HUDEP-2 (cell line): ENCODE data around the gene MTMR1.

Source experiments
- DNase-seq, 76 experiments: peaks; one replicate each; lab custom pipeline; 2025; ENCODE audit not compliant: unreplicated experiment in 76 of 76; lab: John Stamatoyannopoulos, UW

MTMR1 gene

GRCh38 chrX:150774798-150775568, 81.8 kb downstream of the MTMR1 start:
- no peak for DNase-seq

GRCh38 chrX:150775569-150776350, 82.6 kb downstream of the MTMR1 start:
- no peak for DNase-seq

DNA sequence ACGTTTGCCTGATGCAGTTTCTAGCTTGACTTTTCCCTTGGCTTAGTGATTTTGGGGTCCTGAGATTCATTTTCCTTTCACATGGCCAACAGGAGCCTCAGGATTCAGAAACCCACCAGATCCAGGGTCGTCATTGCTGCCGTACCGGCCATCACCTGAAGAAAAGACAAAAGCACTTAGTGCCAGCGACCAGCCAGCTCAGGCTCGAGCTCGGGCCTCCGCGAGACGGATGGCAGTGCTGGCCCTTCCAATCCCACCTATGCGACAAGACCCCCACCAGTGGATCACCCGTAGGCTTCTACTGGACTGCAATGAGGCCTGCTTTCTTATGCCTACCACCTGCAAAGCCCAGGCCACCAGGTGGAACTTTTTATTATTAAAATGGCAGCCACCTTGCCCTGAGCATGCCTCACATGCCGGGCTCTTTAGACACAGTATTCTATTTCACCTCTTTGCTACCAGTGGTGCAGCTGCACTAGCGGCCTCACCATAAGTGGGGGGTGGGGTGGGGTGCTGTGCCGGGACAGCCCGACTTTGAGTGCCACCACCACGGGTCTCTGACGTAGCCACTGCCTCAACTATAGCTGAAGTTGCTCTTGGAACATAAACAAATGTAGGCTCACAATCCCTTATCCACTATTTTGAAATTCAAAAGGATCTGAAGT, 84.3 kb downstream of the MTMR1 start:
- no peak for DNase-seq

- DNase-seq: no peak
Observed at GRCh38 chrX:150779385-150779784, 86.2 kb downstream of the MTMR1 start.

DNA sequence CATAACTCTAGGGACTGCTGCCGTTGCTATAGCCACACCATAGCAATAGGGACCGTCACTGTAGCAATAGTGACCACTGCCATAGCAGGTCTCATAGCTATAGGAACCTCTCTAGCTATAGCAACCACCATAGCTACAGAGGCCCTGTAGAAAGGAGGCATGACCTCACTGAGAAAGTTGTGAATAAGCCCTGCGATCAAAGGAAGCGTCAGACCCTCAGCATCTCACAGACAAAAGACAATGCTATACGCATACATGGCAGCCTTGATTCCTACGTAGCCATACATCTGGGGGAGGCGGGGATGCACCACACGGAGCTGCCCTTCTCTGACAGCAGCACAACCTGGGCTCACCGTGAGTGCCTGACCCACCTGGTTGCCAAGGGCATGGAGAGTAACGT, 88.5 kb downstream of the MTMR1 start:
- no peak for DNase-seq

- no peak for DNase-seq
Observed at GRCh38 chrX:150790021-150790420, 96.8 kb downstream of the MTMR1 start.

DNA sequence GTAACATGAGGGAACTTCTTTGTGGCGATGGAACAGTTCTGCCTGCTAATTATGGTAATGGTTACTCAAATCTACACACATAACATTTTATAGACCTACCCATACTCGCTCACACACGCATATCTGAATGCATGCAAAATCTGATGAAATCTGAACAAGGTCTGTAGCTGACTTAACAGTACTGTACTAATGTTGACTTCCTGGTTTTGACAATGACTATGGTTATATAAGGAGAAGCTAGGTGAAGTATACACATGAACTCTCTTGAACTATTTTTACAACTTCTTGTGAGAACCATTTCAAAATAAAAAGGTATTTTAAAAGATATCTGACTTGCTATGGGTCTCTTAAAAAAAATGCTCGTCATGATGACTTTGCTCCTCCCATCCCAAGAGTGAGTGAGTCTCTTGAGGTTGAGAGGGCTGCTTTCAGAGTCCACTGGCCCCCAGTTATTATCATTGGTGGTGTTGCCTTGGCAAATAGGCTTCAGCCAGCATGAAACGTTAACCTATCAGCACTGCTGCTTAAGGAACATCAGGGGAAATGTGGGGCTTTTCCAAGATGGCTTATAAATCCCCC, 99.8 kb downstream of the MTMR1 start:
- no peak for DNase-seq

DNA sequence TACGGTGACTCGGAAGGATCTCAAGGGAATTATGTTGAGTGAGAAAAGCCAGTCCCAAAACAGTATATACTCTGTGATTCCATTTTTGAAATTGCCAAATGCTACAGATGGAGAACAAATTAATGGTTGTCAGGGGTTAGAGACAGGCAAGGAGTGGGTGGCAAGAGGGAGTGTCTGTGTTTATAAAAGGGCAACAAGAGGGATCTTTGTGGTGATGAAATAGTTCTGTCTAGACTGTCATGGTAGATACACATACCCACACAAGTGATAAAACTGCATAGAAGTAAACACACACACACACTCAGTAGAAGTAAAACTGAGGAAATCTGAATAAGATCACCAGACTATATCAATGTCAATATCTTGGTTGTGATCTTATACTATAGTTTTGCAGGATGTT, 112.5 kb downstream of the MTMR1 start:
- DNase-seq: no peak

DNA sequence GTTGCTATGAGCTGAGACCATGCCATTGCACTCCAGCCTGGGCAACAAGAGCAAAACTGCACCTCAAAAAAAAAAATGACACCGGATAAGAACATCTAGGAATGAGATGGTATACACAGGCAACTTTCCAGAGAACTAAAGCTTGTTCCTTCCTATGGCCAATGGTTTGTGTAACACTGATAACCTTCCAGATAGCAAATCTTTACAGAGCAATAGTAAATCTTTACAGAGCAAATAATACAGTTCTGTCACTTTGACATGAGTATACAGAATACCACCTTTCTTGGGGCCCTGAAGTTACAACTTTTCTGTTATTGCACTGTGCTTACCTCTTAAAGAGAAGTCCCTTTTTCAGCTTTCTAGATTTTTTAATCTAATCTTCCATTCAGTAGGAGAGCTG, 113.6 kb downstream of the MTMR1 start:
- no peak for DNase-seq

DNA sequence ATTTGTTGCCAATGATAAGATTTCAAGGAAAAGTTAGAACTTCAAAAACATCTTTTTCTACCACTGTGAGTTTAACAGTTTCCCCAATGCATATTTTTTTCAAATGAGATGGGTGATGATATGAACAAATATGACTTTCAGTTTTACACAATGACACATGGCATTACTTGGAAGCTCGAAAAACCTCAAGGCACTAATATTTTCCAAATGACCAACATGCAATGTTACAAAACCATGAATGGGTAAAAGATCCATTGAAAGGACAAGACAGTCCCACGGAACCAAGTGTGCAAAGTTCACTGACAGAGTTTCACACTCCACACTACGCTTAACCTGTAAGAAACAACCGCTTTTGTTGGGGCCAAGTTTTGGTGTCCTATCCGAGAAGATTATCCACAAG, 120.7 kb downstream of the MTMR1 start:
- DNase-seq: no peak
